K562 (cell line): Measurements from ENCODE around the gene PSMD1. TPM values are rescaled to one million over a fixed set of nuclear protein-coding genes. Genes with fewer than 3 reads are reported as not detected.

Experiments used
- ATAC-seq: fragments of 200-7000 bp; cut with Tn5 transposase; 3 replicates; pipeline ENCODE4 v1.9.1; 2020; ENCODE audit warnings: moderate library complexity
- BruUV-seq: library from RNA; stranded (reverse); fragments of 400-500 nt; replicated peaks from 2 replicates; lab custom pipeline; 2021; lab: Mats Ljungman, UMichigan
- CTCF ChIA-PET: fragments of 300-600 bp; formaldehyde crosslinking; extraction: SDS; loops from one replicate; lab custom pipeline; 2021; ENCODE audit warnings: low intra/inter-chr PET ratio; lab: Yijun Ruan, JAX
- POLR2A ChIA-PET: fragments of 300-600, 350-650 bp; sonication (Branson Sonifier 250); formaldehyde crosslinking; extraction: SDS; loops from one replicate; lab custom pipeline; 2021; ENCODE audit warnings: antibody characterized with exemption, inconsistent platforms; lab: Yijun Ruan, JAX
- DNase-seq, 4 experiments: peaks; one replicate each; pipeline versions ENCODE4 v3.0.0 to v3.0.0-alpha.2; 2011 to 2018; ENCODE audit warnings: low spot score in 3 of 4, mixed read lengths in 3 of 4; ENCODE audit errors: extremely low read depth in 1 of 4
- FAIRE-seq: peaks from 2 replicates; lab custom pipeline; 2011; peaks lifted over from hg19 to GRCh38; lab: Jason Lieb, UNC
- H2AFZ ChIP-seq: 2 replicates; pipeline ENCODE4 v1.6.0; 2011; ENCODE audit warnings: low read depth, low read length, control low read depth, inconsistent platforms
- H3K27ac ChIP-seq: fragments of 200-600 bp; 3 replicates; pipeline ENCODE4 v1.8.0; 2011; ENCODE audit warnings: low read depth, mild to moderate bottlenecking, control low read depth, inconsistent platforms, low read length, moderate library complexity, mixed read lengths; ENCODE audit errors: extremely low read depth
- H3K27me3 ChIP-seq, 2 experiments: fragments of 300-600 bp in 1 of 2; 2 replicates in 1 of 2; 3 replicates in 1 of 2; pipeline versions ENCODE4 v1.6.0 to v1.8.0; 2011; ENCODE audit warnings: inconsistent platforms in 2 of 2, low read length in 2 of 2, mild to moderate bottlenecking in 1 of 2, mixed read lengths in 1 of 2, moderate library complexity in 1 of 2; ENCODE audit not compliant: control insufficient read depth in 2 of 2, insufficient read depth in 2 of 2
- H3K36me3 ChIP-seq: fragments of 300-600 bp; 3 replicates; pipeline ENCODE4 v1.8.0; 2011; ENCODE audit warnings: mild to moderate bottlenecking, low read length, inconsistent platforms; ENCODE audit not compliant: control insufficient read depth, insufficient read depth
- H3K4me1 ChIP-seq, 2 experiments: fragments of 200-600 bp in 1 of 2; replicated peaks in 1 of 2; 2 replicates in 1 of 2; 3 replicates in 1 of 2; pipeline versions ENCODE4 v1.5.1 to v1.8.0; 2011; ENCODE audit warnings: inconsistent platforms in 2 of 2, low read length in 2 of 2, mild to moderate bottlenecking in 1 of 2, mixed read lengths in 1 of 2, moderate library complexity in 1 of 2; ENCODE audit not compliant: control insufficient read depth in 2 of 2, insufficient read depth in 2 of 2
- H3K4me2 ChIP-seq: 2 replicates; pipeline ENCODE4 v1.6.1; 2011; ENCODE audit warnings: low read length, control low read depth, inconsistent platforms, mixed read lengths; ENCODE audit not compliant: insufficient read depth
- H3K4me3 ChIP-seq: fragments of 200-600 bp; sonication (generic), shearing (Covaris generic); 2 replicates; pipeline ENCODE4 v1.5.1; 2016; ENCODE audit warnings: control low read depth, inconsistent platforms
- H3K79me2 ChIP-seq: fragments of 200-600 bp; 3 replicates; pipeline ENCODE4 v1.8.0; 2011; ENCODE audit warnings: low read length, inconsistent platforms; ENCODE audit not compliant: control insufficient read depth, insufficient read depth
- H3K9ac ChIP-seq, 2 experiments: 2 replicates each; pipeline versions ENCODE4 v1.6.0 to v1.6.1; 2011; ENCODE audit warnings: low read depth in 2 of 2, low read length in 2 of 2, control low read depth in 1 of 2, inconsistent platforms in 1 of 2, mild to moderate bottlenecking in 1 of 2, mixed read lengths in 1 of 2; ENCODE audit not compliant: insufficient read depth in 1 of 2
- H3K9me1 ChIP-seq: one replicate; pipeline ENCODE4 v1.6.0; 2011; ENCODE audit warnings: inconsistent platforms, mild to moderate bottlenecking, low read length, moderate library complexity; ENCODE audit not compliant: control insufficient read depth, insufficient read depth
- H3K9me3 ChIP-seq: replicated peaks from 2 replicates; pipeline ENCODE4 v1.5.1; 2011; ENCODE audit warnings: low read depth, low read length, inconsistent platforms; ENCODE audit not compliant: control insufficient read depth, insufficient read depth
- H4K20me1 ChIP-seq: replicated peaks from 2 replicates; pipeline ENCODE4 v1.6.1; 2011; ENCODE audit warnings: low read length, inconsistent platforms, mixed read lengths; ENCODE audit not compliant: control insufficient read depth, insufficient read depth
- AFF4 ChIP-seq: sonication (generic); formaldehyde crosslinking; IDR thresholded peaks from 2 replicates; pipeline ENCODE4 v1.8.0; 2023; ENCODE audit warnings: mild to moderate bottlenecking, missing genetic modification reagents
- E2F8 ChIP-seq: fragments of 450-650 bp; IDR thresholded peaks from 2 replicates; pipeline ENCODE4 v1.7.1; 2018; ENCODE audit warnings: mild to moderate bottlenecking, low read depth; ENCODE audit not compliant: partially characterized antibody
- FOXA1 ChIP-seq: fragments of 450-650 bp; IDR thresholded peaks from 2 replicates; pipeline ENCODE4 v1.6.1; 2016; ENCODE audit warnings: mild to moderate bottlenecking, borderline replicate concordance
- MYBL2 ChIP-seq, 2 experiments: fragments of 450-650 bp in 1 of 2; sonication (generic) in 1 of 2; formaldehyde crosslinking in 1 of 2; IDR thresholded peaks; 2 replicates each; pipeline versions ENCODE4 v1.6.1 to v1.8.1; 2017 to 2022; ENCODE audit warnings: borderline replicate concordance in 1 of 2, inconsistent platforms in 1 of 2, low read depth in 1 of 2, mild to moderate bottlenecking in 1 of 2, missing genetic modification reagents in 1 of 2, moderate library complexity in 1 of 2
- RFX5 ChIP-seq: IDR thresholded peaks from 2 replicates; pipeline ENCODE4 v1.6.1; 2011; ENCODE audit warnings: low read depth, mild to moderate bottlenecking, improper control_type of control experiment, low read length
- RHOXF2B ChIP-seq: fragments of 250-450 bp; sonication (Bioruptor Pico); conservative IDR thresholded peaks from 2 replicates; pipeline ENCODE4 v1.5.1; 2021
- TARDBP ChIP-seq: fragments of 450-650 bp; IDR thresholded peaks from 2 replicates; pipeline ENCODE4 v1.6.1; 2016
- TCF3 ChIP-seq: sonication (generic); formaldehyde crosslinking; IDR thresholded peaks from 2 replicates; pipeline ENCODE4 v1.4.0; 2020; ENCODE audit warnings: mild to moderate bottlenecking, missing genetic modification reagents
- TOE1 ChIP-seq, 2 experiments: fragments of 450-650 bp in 1 of 2; sonication (generic) in 1 of 2; formaldehyde crosslinking in 1 of 2; IDR thresholded peaks; 2 replicates each; pipeline versions ENCODE4 v1.7.1 to v1.8.0; 2016 to 2022; ENCODE audit warnings: borderline replicate concordance in 2 of 2, mild to moderate bottlenecking in 2 of 2, antibody characterized with exemption in 1 of 2, inconsistent platforms in 1 of 2, low read depth in 1 of 2, missing genetic modification reagents in 1 of 2, moderate library complexity in 1 of 2
- ZBTB8A ChIP-seq: fragments of 450-650 bp; IDR thresholded peaks from 2 replicates; pipeline ENCODE4 v1.6.1; 2018; ENCODE audit warnings: mild to moderate bottlenecking, moderate library complexity; ENCODE audit not compliant: partially characterized antibody
- ZNF184 ChIP-seq: sonication (generic); formaldehyde crosslinking; IDR thresholded peaks from 2 replicates; pipeline ENCODE4 v1.5.0; 2020; ENCODE audit warnings: missing genetic modification reagents
- ZNF232 ChIP-seq: sonication (generic); formaldehyde crosslinking; IDR thresholded peaks from 2 replicates; pipeline ENCODE4 v1.8.0; 2022; ENCODE audit warnings: mild to moderate bottlenecking, missing genetic modification reagents
- ZNF79 ChIP-seq: fragments of 250-450 bp; sonication (Bioruptor Pico); IDR thresholded peaks from 2 replicates; pipeline ENCODE4 v1.4.0; 2020; ENCODE audit warnings: low read depth, mild to moderate bottlenecking, moderate library complexity
- ZZZ3 ChIP-seq: fragments of 450-650 bp; IDR thresholded peaks from 2 replicates; pipeline ENCODE4 v1.6.1; 2016; ENCODE audit warnings: antibody characterized with exemption, mild to moderate bottlenecking, moderate library complexity
- WGBS: fragments of 100-300 bp; shearing (Covaris generic); methylation state at CpG from one replicate; pipeline ENCODE4 v1.1.6; 2016; ENCODE audit warnings: low coverage, mixed read lengths; ENCODE audit not compliant: insufficient coverage; ENCODE audit errors: missing lambda C conversion rate; 5-methylcytosine and 5-hydroxymethylcytosine counted together
- in situ Hi-C: fragments of 300-500 bp; cut with MboI; formaldehyde crosslinking; loops from 4 replicates; pipeline ENCODE4 v1.15.0; 2018; ENCODE audit warnings: inconsistent platforms, mixed read lengths
- intact Hi-C: fragments of 100-400 bp; cut with micrococcal nuclease; formaldehyde crosslinking; loops from 2 replicates; pipeline ENCODE4 v1.14.2; 2022
- polyA plus RNA-seq, 8 experiments: library from polyadenylated mRNA; depleted of rRNA in 4 of 8; stranded (reverse) in 5 of 8; unstranded in 3 of 8; fragments of >200 nt; fragmentation: Nextera tagmentation in 2 of 8; fragmentation: Illumina TruSeq in 1 of 8; extraction: Ambion mirVana in 2 of 8; extraction: Trizol in 1 of 8; gene quantifications; 2 replicates each; pipeline versions ENCODE4 v1.2.1 to v1.2.3, GENCODE V29; 2011 to 2014; ENCODE audit warnings: inconsistent platforms in 1 of 8, missing spikeins in 1 of 8
- total RNA-seq, 7 experiments: library from RNA; depleted of rRNA in 6 of 7; stranded (reverse); fragments of >200 nt in 6 of 7; fragmentation: Illumina TruSeq in 2 of 7; extraction: Trizol in 2 of 7; gene quantifications; 2 replicates each; pipeline versions ENCODE4 v1.2.1 to v1.2.3, GENCODE V29; 2011 to 2021; ENCODE audit warnings: low replicate concordance in 1 of 7

Gene PSMD1
- total and polyA plus RNA-seq, 9 of the 15 experiments (the other 6 are each of a cell fraction or from before 2014, with no cell fraction given), result 100 to 257 (median 147) TPM

DNA sequence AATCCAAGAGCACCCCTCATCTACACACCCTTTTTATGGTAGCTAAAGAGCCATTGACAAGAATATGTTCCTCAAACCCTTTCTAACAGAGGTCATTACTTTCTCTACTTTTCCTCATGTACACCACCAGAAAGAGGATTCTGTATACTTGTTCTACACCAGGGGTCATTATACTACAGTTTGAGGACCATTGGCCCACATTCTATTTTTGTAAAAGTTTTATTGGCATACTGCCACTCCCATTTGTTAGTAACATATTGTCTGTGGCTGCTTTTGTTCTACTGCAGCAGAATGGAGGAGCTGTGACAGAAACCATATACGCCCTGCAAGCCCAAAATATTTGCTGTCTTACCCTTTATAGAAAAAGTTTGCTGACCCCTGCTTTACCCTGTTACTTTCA is 53.9 kb downstream of the PSMD1 start (continued):
- TF ChIP-seq AFF4 (CRISPR knock-in tag) (no peak), RFX5 (no peak), MYBL2 (IDR thresholded peaks at IDR 0.05; ENCODE audit: low read depth) (no peak), MYBL2 (CRISPR knock-in tag; IDR thresholded peaks at IDR 0.05; ENCODE audit: borderline replicate concordance) (no peak), ZZZ3 (no peak), TCF3 (CRISPR knock-in tag) (no peak)
- TF ChIP-seq, all 486 proteins: peak for 0

DNA sequence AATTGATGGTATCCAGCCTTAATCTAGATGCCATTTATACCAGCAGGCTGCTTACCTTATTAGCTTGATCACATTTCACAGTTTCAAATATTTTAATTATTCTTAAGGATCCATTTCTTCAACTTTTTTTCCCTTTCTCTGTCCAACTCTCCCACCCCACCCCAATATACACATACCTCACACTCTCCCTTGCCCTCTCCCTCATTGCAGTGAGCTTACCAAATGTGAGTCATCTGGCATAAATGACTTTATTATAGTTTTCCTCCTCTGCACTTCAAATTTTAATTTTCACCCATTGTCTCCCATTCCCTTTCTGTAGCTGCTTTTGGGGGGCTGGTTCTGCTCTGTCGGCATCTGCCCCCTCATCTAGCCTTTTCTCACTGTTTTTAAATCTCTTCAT is 55.3 kb downstream of the PSMD1 start:
- Histone ChIP-seq H3K9ac (no peak overlapping the region), H3K27ac (no peak overlapping the region), H3K9me3 (no peaks in the 10 kb centered on the region), H3K4me1 (no peaks in the 10 kb centered on the region), H3K36me3 (peaks cover 60% of the 10 kb centered on the region), H3K4me3 (no peak overlapping the region), H4K20me1 (no peaks in the 10 kb centered on the region), H3K79me2 (no peaks in the 10 kb centered on the region), H3K27me3 (no peaks in the 10 kb centered on the region), H3K4me2 (no peak overlapping the region), H2AFZ (no peak overlapping the region), H3K9me1 (no peaks in the 10 kb centered on the region)
- CTCF ChIA-PET, result no interaction called here
- POLR2A ChIA-PET, result interaction anchor here (1.3 kb wide), 1 partner anchor 11 kb away, joined by 3 read pairs; no protein-coding TSS in a partner anchor
- 100% methylated on average over 1 of the region's 1 CpG for WGBS
- intact Hi-C loops, result no loop called here
- DNase-seq (no peak), FAIRE-seq (no peak), ATAC-seq (no peak)
- in situ Hi-C loops, result no loop called here
- BruUV-seq, result no TSS peak
- TF ChIP-seq TARDBP (no peak), ZNF232 (no peak), E2F8 (no peak), ZBTB8A (no peak), RHOXF2B (CRISPR knock-in tag) (no peak), TOE1 (IDR thresholded peaks at IDR 0.05; ENCODE audit: borderline replicate concordance) (no peak), TOE1 (CRISPR knock-in tag; IDR thresholded peaks at IDR 0.05; ENCODE audit: borderline replicate concordance, low read depth) (no peak), FOXA1 (no peak), ZNF79 (CRISPR knock-in tag) (no peak), ZNF184 (CRISPR knock-in tag) (no peak)
